Iris pigment epithelial cell (primary cell): ENCODE data around the gene TTLL12.
"Not testable (repeated sequence)": the region's sequence is repeated elsewhere in the genome, so short reads cannot be mapped to it uniquely, and the experiment has no call there.

Source experiments
- DNase-seq: peaks from one replicate; pipeline ENCODE4 v3.0.0-alpha.2; 2011; ENCODE audit warnings: low read depth

Gene TTLL12

GRCh38 chr22:43153899-43154298 lies 33.0 kb downstream of the TTLL12 start:
- DNase-seq, result peak; percentile 44

DNA sequence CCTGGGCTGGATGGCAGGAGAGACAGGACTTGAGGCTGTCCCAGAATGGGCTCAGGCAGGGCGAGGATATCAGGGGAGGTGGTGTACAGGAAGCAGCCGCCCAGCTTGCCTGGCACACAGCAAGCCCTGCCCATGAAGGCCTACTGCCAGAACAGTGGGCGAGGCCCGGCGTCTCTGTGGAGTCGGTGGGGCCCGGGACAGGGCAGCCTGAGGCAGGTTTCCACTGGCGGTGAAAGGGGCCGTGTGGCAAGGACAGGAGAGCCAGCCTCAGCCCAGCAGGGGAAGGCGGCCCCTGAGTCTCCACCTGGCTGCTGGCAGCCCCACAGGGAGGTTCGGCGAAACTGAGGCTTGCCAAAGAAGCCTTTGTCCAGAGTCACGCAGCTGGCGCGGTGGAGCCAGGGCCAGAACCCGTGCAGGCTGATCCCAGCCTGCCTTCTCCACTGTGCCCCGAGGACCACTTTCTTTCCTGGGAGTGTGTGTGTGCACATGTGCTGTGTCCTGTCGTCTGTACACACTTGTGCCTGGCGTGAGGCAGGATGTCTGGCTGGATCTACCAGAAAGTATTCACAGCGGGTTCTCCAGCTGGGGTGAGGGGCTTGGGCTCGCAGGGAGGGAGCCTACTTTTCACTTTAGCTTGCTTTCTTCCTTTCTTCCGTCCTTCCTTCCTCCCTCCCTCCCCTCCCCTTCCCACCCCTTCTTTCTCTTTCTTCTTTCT lies 34.4 kb downstream of the TTLL12 start:
- peak; percentile 30 for DNase-seq

DNA sequence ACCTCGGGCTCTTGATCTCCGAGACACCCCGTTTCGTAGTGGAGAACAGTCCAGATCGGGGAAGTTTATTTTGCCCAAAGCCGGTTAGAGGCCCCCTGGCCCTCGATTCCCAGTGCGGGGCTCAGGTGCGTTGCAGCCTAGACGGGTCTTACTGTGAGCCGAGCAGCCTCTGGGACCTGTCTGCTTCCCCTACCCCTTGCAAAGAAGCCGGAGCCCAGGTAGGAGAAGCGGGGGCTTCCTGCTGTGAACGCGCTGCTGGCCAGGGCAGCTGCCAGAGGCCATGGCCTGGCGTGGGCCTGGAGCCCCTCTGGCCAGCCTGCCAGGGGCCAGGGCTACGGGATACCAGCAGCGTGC lies 35.0 kb downstream of the TTLL12 start:
- DNase-seq, result no peak

DNA sequence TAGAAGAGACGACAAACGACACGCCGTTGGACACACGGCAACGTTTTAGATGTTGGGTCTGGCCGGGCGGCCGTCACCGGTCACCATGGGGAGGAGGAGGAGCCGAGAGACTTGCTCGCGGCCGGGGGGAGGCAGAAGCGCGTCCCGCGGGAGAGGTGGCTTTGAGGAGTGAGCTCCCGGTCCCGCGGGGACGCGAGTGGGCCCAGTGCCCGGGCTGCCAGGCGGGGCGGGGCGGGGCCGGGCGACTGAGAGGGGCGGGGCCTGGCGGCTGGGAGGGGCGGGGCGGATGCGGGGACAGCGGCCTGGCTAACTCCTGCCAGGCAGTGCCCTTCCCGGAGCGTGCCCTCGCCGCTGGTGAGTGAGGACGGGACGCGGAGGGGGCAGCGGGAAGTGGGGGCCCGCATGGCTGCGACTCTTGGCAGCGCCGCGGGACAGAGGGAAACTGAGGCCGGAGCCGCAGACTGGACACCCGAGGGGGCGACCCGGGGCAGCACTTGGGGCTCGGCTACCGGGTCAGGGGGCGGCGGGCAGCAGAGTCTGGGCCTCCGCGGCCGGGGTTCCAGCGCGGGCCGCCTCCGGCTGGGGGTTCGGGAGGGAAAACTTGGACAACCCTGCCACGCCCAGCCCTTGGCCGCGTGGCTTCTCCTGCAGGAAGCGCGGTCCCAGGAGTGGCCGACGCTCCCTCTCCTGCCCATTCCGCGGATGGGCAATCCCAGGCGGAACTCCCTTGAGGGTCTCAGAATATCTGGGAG lies 35.5 kb downstream of the TTLL12 start, which contains the start of gene TSPO:
Gene TSPO (plus strand): TSS at position 309 of the 752 bp plus-strand sequence. CDS start 7,680 bp downstream, outside the sequence.
- DNase-seq, result no peak

DNA sequence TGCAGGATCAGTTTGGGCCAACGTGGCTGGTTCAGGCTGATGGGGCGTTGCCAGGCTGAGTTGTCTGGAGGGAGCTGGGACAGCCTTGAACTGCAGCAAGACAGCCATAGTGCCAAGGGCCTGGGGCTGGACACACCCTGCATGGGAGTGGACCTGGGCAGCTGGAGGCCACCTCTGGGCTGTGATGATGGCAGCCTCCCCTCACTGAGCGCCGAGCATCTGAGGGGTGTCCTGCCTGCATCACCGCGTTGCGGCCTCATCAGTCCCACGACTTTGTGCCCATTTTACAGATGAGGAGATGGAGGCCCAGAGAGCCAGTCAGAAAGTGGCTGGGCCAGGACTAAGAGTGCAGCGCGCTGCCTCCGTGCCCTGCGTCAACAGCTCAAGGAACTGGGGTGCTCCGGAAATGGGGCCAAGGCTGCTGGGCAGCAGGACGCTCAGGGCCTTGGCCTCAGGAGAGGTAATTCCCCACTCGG lies 36.2 kb downstream of the TTLL12 start:
- no peak for DNase-seq

DNA sequence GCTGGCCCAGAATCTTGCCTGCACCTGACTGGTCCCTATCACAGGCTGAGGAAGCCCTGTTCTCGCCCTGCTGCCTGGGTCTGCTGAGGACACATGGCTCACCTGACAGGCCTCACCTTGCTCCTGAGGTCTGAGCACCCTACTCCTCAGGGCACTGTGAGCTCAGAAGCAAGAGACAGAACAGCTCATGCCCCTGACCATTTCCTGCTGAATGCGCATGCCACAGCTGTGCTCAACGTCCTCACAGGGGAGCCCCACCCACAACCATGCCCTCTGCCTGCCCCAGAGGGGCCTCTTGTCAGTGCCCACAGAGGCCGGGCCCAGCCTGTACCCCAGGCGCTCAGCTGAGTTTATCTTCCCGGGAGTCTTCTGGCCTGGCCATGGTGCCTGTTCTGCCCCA lies 38.4 kb downstream of the TTLL12 start:
- no peak for DNase-seq

GRCh38 chr22:43147821-43148220 lies 39.1 kb downstream of the TTLL12 start:
- no peak for DNase-seq

GRCh38 chr22:43146332-43146731 lies 40.6 kb downstream of the TTLL12 start:
- DNase-seq, result not testable (repeated sequence)

DNA sequence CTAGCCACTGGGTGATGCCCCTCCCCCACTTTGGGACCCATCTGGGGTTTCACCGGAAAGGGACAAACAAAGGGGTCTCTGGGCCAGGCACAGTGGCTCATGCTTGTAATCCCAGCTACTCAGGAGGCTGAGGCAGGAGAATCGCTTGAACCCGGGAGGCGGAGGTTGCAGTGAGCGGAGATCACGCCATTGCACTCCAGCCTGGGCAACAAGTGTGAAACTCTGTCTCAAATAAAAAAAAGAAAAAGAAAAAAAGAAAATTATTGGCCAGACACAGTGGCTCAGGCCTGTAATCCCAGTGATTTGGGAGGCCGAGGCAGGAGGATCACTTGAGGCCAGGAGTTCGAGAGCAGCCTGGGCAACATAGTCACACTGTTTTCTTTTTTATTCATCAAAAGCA lies 41.6 kb downstream of the TTLL12 start:
- DNase-seq, result not testable (repeated sequence)

DNA sequence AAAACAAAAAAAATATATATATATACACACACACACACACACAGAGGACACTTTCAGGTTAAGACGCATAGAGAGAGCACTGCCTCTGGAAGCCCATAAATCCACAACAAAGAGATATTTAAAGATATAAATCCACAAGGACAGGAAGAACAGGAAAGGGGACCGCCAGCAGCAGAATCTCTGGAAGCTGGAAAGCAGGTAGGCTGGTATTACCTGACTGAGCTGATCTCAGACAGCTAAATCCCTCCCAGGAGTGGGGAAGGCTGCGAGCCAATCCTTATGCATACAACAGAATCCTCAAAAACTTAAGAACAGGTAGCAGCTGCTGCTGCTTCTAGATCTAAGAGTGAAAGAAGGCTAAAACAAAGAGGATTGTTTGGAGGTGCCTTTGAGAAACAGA lies 42.0 kb downstream of the TTLL12 start:
- no peak for DNase-seq

DNA sequence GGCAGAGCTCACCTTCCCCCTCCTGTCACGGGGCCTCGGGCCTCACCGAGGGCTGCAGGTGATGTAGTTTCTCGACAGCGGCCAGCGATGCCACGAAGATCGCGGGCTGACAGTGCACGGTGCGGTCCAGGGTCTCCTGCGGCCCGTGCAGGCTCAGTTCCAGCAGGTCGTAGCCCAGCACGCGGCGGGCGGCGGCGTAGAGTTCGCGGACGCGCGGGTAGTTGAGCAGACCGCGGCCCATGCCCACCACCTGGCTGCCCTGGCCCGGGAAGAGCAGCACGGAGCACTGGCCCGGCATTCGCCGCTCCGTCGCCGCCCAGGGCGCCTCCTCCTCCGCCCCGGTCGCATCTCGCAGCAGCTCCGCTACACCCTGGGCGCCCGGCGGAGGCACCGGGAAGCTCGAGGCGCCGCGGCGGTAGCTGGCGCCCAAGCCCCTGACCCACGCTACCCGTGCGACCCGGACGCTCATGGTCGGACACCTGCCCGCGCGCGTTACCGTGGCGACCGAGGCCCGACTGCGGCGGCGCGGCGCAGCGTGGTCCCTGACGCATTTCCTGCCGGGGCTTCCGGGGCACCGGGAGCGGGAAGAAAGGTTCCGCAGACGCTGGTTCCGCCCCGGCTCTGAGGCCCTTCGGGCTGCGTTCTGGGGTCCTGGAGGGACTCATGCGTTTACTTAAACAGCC lies 43.9 kb downstream of the TTLL12 start, which contains the start of gene MCAT:
Gene MCAT (minus strand): TSS at position 519 of the 683 bp plus-strand sequence. CDS start 50 bp downstream, at position 469.
- DNase-seq, result peak; percentile 69

DNA sequence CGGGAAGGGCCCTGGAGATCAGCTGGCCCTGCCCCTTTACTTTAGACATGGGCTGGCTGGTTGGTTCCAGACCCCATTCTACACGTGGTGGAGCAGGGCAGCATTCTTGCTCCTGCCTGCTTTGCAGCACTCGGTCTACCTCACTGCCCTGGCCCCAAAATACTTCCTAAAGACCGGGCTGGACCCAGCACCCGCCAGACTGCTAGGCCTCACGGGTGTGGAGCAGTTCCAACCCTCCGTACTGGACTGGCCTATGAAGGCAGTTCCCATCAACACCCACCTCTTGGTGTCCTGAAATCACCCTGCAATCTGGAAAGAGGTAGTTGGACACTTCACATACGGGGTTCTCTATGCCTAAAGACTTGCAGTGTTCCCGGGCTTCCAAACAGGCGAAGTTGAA lies 50.1 kb downstream of the TTLL12 start:
- no peak for DNase-seq

DNA sequence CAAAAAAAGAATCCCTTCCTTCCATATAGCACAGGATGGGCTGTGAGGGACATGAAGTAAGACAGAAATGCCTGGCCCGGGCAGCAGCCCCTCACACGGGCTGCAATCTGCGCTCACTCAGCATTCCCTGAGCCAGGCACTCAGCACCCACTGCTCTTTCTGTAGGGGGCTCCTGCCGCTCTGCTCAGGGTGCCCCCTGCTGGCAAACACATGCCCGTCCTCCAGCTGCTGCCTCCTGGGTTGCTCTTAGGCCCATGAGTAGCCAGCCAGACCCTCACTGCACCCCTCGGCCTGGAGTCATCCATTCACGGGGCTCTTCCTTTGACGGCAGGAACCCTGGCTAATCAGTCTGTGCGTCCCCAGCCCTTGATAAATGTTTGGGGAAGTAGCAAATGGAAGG lies 50.7 kb downstream of the TTLL12 start:
- peak; percentile 33 for DNase-seq

GRCh38 chr22:43135565-43135964 lies 51.4 kb downstream of the TTLL12 start:
- no peak for DNase-seq

- no peak for DNase-seq
These were observed 52.4 kb downstream of the TTLL12 start for GRCh38 chr22:43134553-43134952.

GRCh38 chr22:43133401-43133800 lies 53.5 kb downstream of the TTLL12 start:
- DNase-seq, result no peak

GRCh38 chr22:43131773-43132501 lies 55.0 kb downstream of the TTLL12 start:
- no peak for DNase-seq

DNA sequence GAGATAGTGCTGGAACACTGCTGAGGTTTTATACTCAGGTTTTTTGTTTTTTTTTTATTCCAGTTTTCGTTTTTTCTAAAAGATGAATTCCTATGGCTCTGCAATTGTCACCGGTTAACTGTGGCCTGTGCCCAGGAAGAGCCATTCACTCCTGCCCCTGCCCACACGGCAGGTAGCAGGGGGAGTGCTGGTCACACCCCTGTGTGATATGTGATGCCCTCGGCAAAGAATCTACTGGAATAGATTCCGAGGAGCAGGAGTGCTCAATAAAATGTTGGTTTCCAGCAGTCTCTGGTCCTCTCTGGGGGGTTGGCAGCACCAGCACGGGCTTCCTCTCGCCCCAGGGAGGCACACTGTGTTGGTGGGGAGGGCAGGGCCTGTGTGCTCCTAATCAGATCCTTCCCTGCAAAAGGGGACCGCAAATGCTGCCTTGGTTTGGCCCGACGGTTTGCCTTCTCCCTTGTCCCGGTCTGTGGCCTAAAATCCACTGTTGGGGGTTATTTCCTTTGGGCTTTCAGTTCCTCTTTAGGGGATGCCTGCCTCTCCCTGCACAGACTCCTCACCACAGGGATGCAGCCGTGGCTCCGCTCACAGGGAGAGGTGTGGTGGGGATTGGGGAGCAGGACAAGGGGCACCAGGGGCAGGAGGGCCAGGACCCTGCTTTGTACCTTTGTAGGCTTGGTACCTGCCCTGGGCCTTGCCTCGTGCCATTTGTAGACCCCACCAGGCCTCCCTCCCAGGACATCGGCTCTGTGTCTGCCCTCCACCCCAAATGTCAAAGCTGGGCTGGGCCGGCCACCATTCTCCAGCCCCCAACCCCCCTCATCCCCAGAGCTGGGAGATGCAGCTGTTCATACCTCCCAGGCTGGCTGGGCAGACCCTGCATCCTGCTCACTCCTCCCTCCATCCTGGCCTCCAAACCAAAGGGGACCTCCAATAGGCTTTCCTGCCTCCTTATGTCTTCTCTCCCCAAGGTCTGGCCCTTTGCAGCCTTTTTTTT lies 57.2 kb downstream of the TTLL12 start:
- no peak for DNase-seq

- DNase-seq, result no peak
These were observed 58.0 kb downstream of the TTLL12 start for GRCh38 chr22:43128928-43129424.

DNA sequence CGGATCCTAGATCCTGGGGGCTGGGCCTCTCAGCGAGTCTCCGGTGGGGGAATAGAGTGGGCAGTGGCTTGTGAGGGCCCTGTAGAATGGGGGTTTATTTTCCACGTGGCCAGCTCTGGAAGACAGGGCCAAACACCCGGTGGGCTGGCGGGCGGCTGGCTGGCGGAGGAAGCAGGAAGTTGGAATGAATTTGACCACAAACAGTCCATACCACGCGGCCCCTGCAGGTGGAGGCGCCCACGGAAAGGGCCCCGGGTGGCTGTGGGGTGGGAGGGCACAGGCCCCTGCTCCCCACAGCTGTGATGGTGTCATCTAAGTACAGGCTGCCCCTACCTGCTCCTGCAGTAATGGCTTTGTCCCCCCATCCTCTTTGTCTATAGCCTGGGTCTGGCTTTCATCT lies 58.8 kb downstream of the TTLL12 start:
- DNase-seq, result no peak
